Upper lobe of right lung (tissue), 1 donor: ENCODE measurements around the gene LRIG3. TPM values are rescaled to one million over a fixed set of nuclear protein-coding genes. Genes with fewer than 3 reads are reported as not detected.
"Not testable (repeated sequence)": the region's sequence is repeated elsewhere in the genome, so short reads cannot be mapped to it uniquely, and the experiment has no call there.

ENCODE experiments used
- ATAC-seq: fragments of 200-7000 bp; cut with Tn5 transposase; one replicate; pipeline ENCODE4 v1.9.1; 2020; ENCODE audit warnings: mild to moderate bottlenecking, moderate library complexity
- DNase-seq: peaks from one replicate; pipeline ENCODE4 v3.0.0-alpha.2; 2020
- H3K27ac ChIP-seq: fragments of 200-600 bp; one replicate; pipeline ENCODE4 v1.8.0; 2022
- H3K27me3 ChIP-seq: fragments of 200-600 bp; one replicate; pipeline ENCODE4 v1.8.0; 2022; ENCODE audit warnings: mild to moderate bottlenecking
- H3K36me3 ChIP-seq: fragments of 200-600 bp; one replicate; pipeline ENCODE4 v1.8.0; 2022
- H3K4me1 ChIP-seq: fragments of 200-600 bp; one replicate; pipeline ENCODE4 v1.8.0; 2022
- H3K4me3 ChIP-seq: fragments of 200-600 bp; one replicate; pipeline ENCODE4 v1.8.0; 2022; ENCODE audit warnings: mild to moderate bottlenecking
- H3K9me3 ChIP-seq: fragments of 200-600 bp; one replicate; pipeline ENCODE4 v1.8.0; 2022
- CTCF ChIP-seq: fragments of 200-600 bp; IDR thresholded peaks from one replicate; pipeline ENCODE4 v1.8.0; 2022; ENCODE audit warnings: antibody characterized with exemption
- intact Hi-C: fragments of 100-400 bp; cut with DNase I; formaldehyde crosslinking; loops from one replicate; pipeline ENCODE4 v1.11.0; 2022
- total RNA-seq: library from RNA; stranded (reverse); fragmentation: NEBNext Ultra II Directional; extraction: Animal tissue kit (Norgen Biotek cat#: 25700); gene quantifications from one replicate; pipeline ENCODE4 v1.2.1, GENCODE V29; 2021
- donor health status: DM: no; HTN: yes; CAD: no; lungs with severe emphysema.

Gene LRIG3
- total RNA-seq, 1 donor from 2014 or later, result 40.5 TPM

GRCh38 chr12:58906917-58907316 lies 13.4 kb downstream of the LRIG3 start:
- no peaks in the 10 kb centered on the region for H3K27me3 ChIP-seq
- intact Hi-C loops, result no loop called here
- DNase-seq (no peak), ATAC-seq (no peak)
- H3K36me3 ChIP-seq, result peaks cover 23% of the 10 kb centered on the region
- no peak overlapping the region for H3K4me3 ChIP-seq
- H3K4me1 ChIP-seq, result no peaks in the 10 kb centered on the region
- TF ChIP-seq CTCF, result no peak
- H3K9me3 ChIP-seq, result no peaks in the 10 kb centered on the region
- no peak overlapping the region for H3K27ac ChIP-seq

- intact Hi-C loops, result no loop called here
- ATAC-seq (no peak), DNase-seq (no peak)
- H3K36me3 ChIP-seq, result peaks cover 17% of the 10 kb centered on the region
- H3K4me1 ChIP-seq, result no peaks in the 10 kb centered on the region
- no peaks in the 10 kb centered on the region for H3K27me3 ChIP-seq
- no peak overlapping the region for H3K4me3 ChIP-seq
- no peak overlapping the region for H3K27ac ChIP-seq
- no peak for TF ChIP-seq CTCF
- H3K9me3 ChIP-seq, result no peaks in the 10 kb centered on the region
These were observed 14.9 kb downstream of the LRIG3 start for GRCh38 chr12:58905422-58905821.

GRCh38 chr12:58902726-58903125 lies 17.6 kb downstream of the LRIG3 start:
- H3K27me3 ChIP-seq, DNase-seq, H3K9me3 ChIP-seq, H3K4me3 ChIP-seq, ATAC-seq, H3K4me1 ChIP-seq, intact Hi-C loops, H3K27ac ChIP-seq: not testable (repeated sequence)
- peaks cover 17% of the 10 kb centered on the region for H3K36me3 ChIP-seq

GRCh38 chr12:58901664-58902063 lies 18.6 kb downstream of the LRIG3 start:
- peaks cover 17% of the 10 kb centered on the region for H3K36me3 ChIP-seq
- no peak for DNase-seq
- H3K27me3 ChIP-seq, result no peaks in the 10 kb centered on the region
- intact Hi-C loops, result no loop called here
- no peaks in the 10 kb centered on the region for H3K4me1 ChIP-seq
- H3K9me3 ChIP-seq, result no peaks in the 10 kb centered on the region
- no peak for ATAC-seq
- H3K27ac ChIP-seq, result no peak overlapping the region
- no peak for TF ChIP-seq CTCF
- H3K4me3 ChIP-seq, result no peak overlapping the region

GRCh38 chr12:58897969-58898368 lies 22.3 kb downstream of the LRIG3 start:
- H3K27ac ChIP-seq, result no peak overlapping the region
- H3K27me3 ChIP-seq, result no peaks in the 10 kb centered on the region
- H3K4me1 ChIP-seq, result peaks cover 4% of the 10 kb centered on the region
- intact Hi-C loops, result no loop called here
- ATAC-seq, result no peak
- H3K36me3 ChIP-seq, result no peaks in the 10 kb centered on the region
- DNase-seq, result no peak
- no peaks in the 10 kb centered on the region for H3K9me3 ChIP-seq
- no peak for TF ChIP-seq CTCF
- H3K4me3 ChIP-seq, result no peak overlapping the region

GRCh38 chr12:58896278-58896677 lies 24.0 kb downstream of the LRIG3 start:
- no peak overlapping the region for H3K4me3 ChIP-seq
- no peaks in the 10 kb centered on the region for H3K36me3 ChIP-seq
- peaks cover 6% of the 10 kb centered on the region for H3K4me1 ChIP-seq
- intact Hi-C loops, result no loop called here
- no peak for TF ChIP-seq CTCF
- H3K27me3 ChIP-seq, result no peaks in the 10 kb centered on the region
- DNase-seq (no peak), ATAC-seq (no peak)
- no peaks in the 10 kb centered on the region for H3K9me3 ChIP-seq
- no peak overlapping the region for H3K27ac ChIP-seq
